Neural progenitor cell (in vitro differentiated cells): Measurements from ENCODE around the gene PRRG2. TPM values are rescaled to one million over a fixed set of nuclear protein-coding genes. Genes with fewer than 3 reads are reported as not detected.
A peak's percentile ranks its signal among the peaks of the same experiment; 100 is the strongest.

Experiments
- DNase-seq: peaks from one replicate; pipeline ENCODE4 v3.0.0-alpha.2; 2016; ENCODE audit warnings: low spot score
- H2AFZ ChIP-seq: fragments of 200-600 bp; sonication (generic); replicated peaks from 2 replicates; pipeline ENCODE4 v1.6.1; 2016; ENCODE audit warnings: antibody characterized with exemption
- H3F3A ChIP-seq: fragments of 200-600 bp; sonication (generic); 2 replicates; pipeline ENCODE4 v1.6.1; 2016; ENCODE audit warnings: antibody characterized with exemption, low read depth
- H3K27ac ChIP-seq: fragments of 200-600 bp; sonication (generic); 2 replicates; pipeline ENCODE4 v1.5.1; 2016; ENCODE audit warnings: mild to moderate bottlenecking
- H3K27me3 ChIP-seq: fragments of 200-600 bp; sonication (generic); 2 replicates; pipeline ENCODE4 v1.6.1; 2016; ENCODE audit warnings: mild to moderate bottlenecking, moderate library complexity
- H3K36me3 ChIP-seq: fragments of 200-600 bp; sonication (generic); 2 replicates; pipeline ENCODE4 v1.5.1; 2016
- H3K4me1 ChIP-seq: fragments of 200-600 bp; sonication (generic); 2 replicates; pipeline ENCODE4 v1.6.1; 2016; ENCODE audit warnings: mixed run types
- H3K4me2 ChIP-seq: fragments of 200-600 bp; sonication (generic); 2 replicates; pipeline ENCODE4 v1.6.1; 2016
- H3K4me3 ChIP-seq: fragments of 200-600 bp; sonication (generic); 2 replicates; pipeline ENCODE4 v1.5.1; 2016
- H3K79me2 ChIP-seq: fragments of 200-600 bp; sonication (generic); 2 replicates; pipeline ENCODE4 v1.6.1; 2016; ENCODE audit warnings: low read depth
- H3K9ac ChIP-seq: fragments of 200-600 bp; sonication (generic); 2 replicates; pipeline ENCODE4 v1.6.1; 2016
- H3K9me3 ChIP-seq: fragments of 200-600 bp; sonication (generic); 2 replicates; pipeline ENCODE4 v1.5.1; 2016; ENCODE audit warnings: low read depth
- H4K20me1 ChIP-seq: fragments of 200-600 bp; sonication (generic); 2 replicates; pipeline ENCODE4 v1.6.1; 2016; ENCODE audit warnings: low read depth
- H3K27ac Mint-ChIP-seq: 3 replicates; pipeline ENCODE4 v1.8.0; 2021; ENCODE audit warnings: mixed read lengths
- H3K27me3 Mint-ChIP-seq: 2 replicates; pipeline ENCODE4 v1.8.0; 2022; ENCODE audit warnings: low read depth, mild to moderate bottlenecking, inconsistent platforms, moderate library complexity, mixed read lengths; ENCODE audit not compliant: insufficient read depth
- H3K36me3 Mint-ChIP-seq: 3 replicates; pipeline ENCODE4 v1.8.0; 2021; ENCODE audit warnings: mixed read lengths
- H3K4me1 Mint-ChIP-seq: 3 replicates; pipeline ENCODE4 v1.8.0; 2021; ENCODE audit warnings: mixed read lengths
- H3K4me3 Mint-ChIP-seq: 3 replicates; pipeline ENCODE4 v1.8.0; 2021; ENCODE audit warnings: mild to moderate bottlenecking, moderate library complexity, mixed read lengths
- H3K9me3 Mint-ChIP-seq: 3 replicates; pipeline ENCODE4 v1.8.0; 2020; ENCODE audit warnings: mixed read lengths
- CTCF ChIP-seq: fragments of 200-600 bp; sonication (generic); IDR thresholded peaks from 2 replicates; pipeline ENCODE4 v1.5.1; 2017; ENCODE audit warnings: antibody characterized with exemption, mild to moderate bottlenecking
- EZH2 ChIP-seq: fragments of 200-600 bp; sonication (generic); IDR thresholded peaks from 2 replicates; pipeline ENCODE4 v1.6.1; 2017; ENCODE audit warnings: antibody characterized with exemption, mild to moderate bottlenecking, moderate library complexity
- EZH2phosphoT487 ChIP-seq: fragments of 200-600 bp; sonication (generic); IDR thresholded peaks from 2 replicates; pipeline ENCODE4 v1.6.1; 2017; ENCODE audit warnings: antibody characterized with exemption
- total RNA-seq: library from RNA; depleted of rRNA; stranded (reverse); fragments of >200 nt; gene quantifications from 2 replicates; pipeline ENCODE4 v1.2.3, GENCODE V29; 2015; ENCODE audit warnings: low replicate concordance

Gene PRRG2
- total RNA-seq, 1 donor from 2014 or later = 0.09 TPM

- H3F3A ChIP-seq = peaks cover 13% of the 10 kb centered on the region
- Mint-ChIP-seq H3K36me3 (peaks cover 27% of the 10 kb centered on the region), H3K27ac (no peak overlapping the region), H3K4me1 (peaks cover 9% of the 10 kb centered on the region), H3K27me3 (peaks cover 12% of the 10 kb centered on the region), H3K4me3 (no peak overlapping the region), H3K9me3 (no peaks in the 10 kb centered on the region)
- H3K4me3 ChIP-seq = no peak overlapping the region
- no peaks in the 10 kb centered on the region for H3K36me3 ChIP-seq
- peaks cover 6% of the 10 kb centered on the region for H3K4me1 ChIP-seq
- DNase-seq = no peak
- no peak overlapping the region for H3K9ac ChIP-seq
- H3K27ac ChIP-seq = no peak overlapping the region
- H3K9me3 ChIP-seq = no peaks in the 10 kb centered on the region
- peaks cover 92% of the 10 kb centered on the region for H3K79me2 ChIP-seq
- TF ChIP-seq CTCF (no peak), EZH2 (no peak), EZH2phosphoT487 (no peak)
- peaks cover 86% of the 10 kb centered on the region for H4K20me1 ChIP-seq
- no peaks in the 10 kb centered on the region for H3K27me3 ChIP-seq
- no peak overlapping the region for H2AFZ ChIP-seq
- no peak overlapping the region for H3K4me2 ChIP-seq
Observed at GRCh38 chr19:49597703-49597974, 16.5 kb downstream of the PRRG2 start.

DNA sequence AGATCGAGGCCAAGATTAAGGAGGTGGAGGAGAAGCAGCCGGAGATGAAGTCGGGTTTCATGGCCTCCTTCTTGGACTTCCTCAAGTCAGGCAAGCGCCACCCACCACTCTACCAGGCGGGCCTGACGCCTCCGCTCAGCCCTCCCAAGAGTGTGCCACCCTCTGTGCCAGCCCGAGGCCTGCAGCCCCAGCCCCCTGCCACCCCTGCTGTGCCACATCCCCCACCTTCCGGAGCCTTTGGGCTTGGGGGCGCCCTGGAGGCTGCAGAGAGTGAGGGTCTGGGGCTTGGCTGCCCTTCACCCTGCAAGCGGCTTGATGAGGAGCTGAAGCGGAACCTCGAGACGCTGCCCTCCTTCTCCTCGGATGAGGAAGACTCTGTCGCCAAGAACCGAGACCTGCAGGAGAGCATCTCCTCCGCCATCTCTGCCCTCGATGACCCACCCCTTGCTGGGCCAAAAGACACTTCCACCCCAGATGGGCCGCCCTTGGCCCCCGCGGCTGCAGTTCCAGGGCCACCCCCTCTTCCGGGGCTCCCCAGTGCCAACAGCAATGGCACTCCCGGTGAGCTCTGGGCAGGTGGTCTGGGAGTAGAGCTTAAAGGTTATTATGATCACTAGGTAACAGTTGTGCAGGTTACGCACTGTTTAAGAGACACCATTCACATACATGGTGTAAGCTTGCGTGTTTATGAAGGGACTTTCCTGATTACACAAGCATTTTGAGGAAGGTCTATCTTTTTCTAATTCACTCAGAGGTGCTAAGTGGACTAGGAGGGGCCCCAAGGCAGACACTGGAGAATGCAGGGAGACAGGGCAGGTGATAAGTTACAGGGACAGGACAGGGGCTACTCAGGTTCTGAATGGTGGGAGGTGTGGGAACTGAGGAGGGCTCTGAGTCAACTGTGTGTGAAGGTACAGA lies 18.5 kb downstream of the PRRG2 start:
- H2AFZ ChIP-seq = no peak overlapping the region
- Mint-ChIP-seq H3K27me3 (peaks cover 12% of the 10 kb centered on the region), H3K9me3 (no peaks in the 10 kb centered on the region), H3K4me3 (peak overlapping the region; percentile 33), H3K4me1 (no peaks in the 10 kb centered on the region), H3K36me3 (peaks cover 28% of the 10 kb centered on the region), H3K27ac (peak overlapping the region; percentile 60)
- peaks cover 94% of the 10 kb centered on the region for H3K79me2 ChIP-seq
- H3K9ac ChIP-seq = no peak overlapping the region
- no peaks in the 10 kb centered on the region for H3K9me3 ChIP-seq
- no peaks in the 10 kb centered on the region for H3K27me3 ChIP-seq
- peaks cover 89% of the 10 kb centered on the region for H4K20me1 ChIP-seq
- DNase-seq = no peak
- H3F3A ChIP-seq = no peaks in the 10 kb centered on the region
- no peak overlapping the region for H3K4me3 ChIP-seq
- TF ChIP-seq EZH2 = no peak
- no peak for TF ChIP-seq EZH2phosphoT487
- TF ChIP-seq CTCF = no peak
- H3K4me1 ChIP-seq = no peaks in the 10 kb centered on the region
- H3K36me3 ChIP-seq = no peaks in the 10 kb centered on the region
- no peak overlapping the region for H3K4me2 ChIP-seq
- no peak overlapping the region for H3K27ac ChIP-seq

GRCh38 chr19:49601482-49602038 lies 20.4 kb downstream of the PRRG2 start:
- no peaks in the 10 kb centered on the region for H3K4me1 Mint-ChIP-seq
- no peaks in the 10 kb centered on the region for H3K9me3 Mint-ChIP-seq
- Histone ChIP-seq H3F3A (no peaks in the 10 kb centered on the region), H3K4me3 (no peak overlapping the region), H3K9ac (no peak overlapping the region), H3K9me3 (no peaks in the 10 kb centered on the region), H3K36me3 (no peaks in the 10 kb centered on the region), H3K27ac (no peak overlapping the region), H3K4me1 (no peaks in the 10 kb centered on the region), H3K27me3 (no peaks in the 10 kb centered on the region), H3K4me2 (no peak overlapping the region), H3K79me2 (peaks cover 95% of the 10 kb centered on the region), H4K20me1 (peaks cover 89% of the 10 kb centered on the region), H2AFZ (no peak overlapping the region)
- DNase-seq = no peak
- peaks cover 28% of the 10 kb centered on the region for H3K36me3 Mint-ChIP-seq
- no peak overlapping the region for H3K4me3 Mint-ChIP-seq
- H3K27me3 Mint-ChIP-seq = peaks cover 12% of the 10 kb centered on the region
- TF ChIP-seq EZH2phosphoT487 (no peak), CTCF (no peak), EZH2 (no peak)
- H3K27ac Mint-ChIP-seq = no peak overlapping the region
